ENCODE data around the gene SOD1. TPM values are rescaled to one million over a fixed set of nuclear protein-coding genes. Genes with fewer than 3 reads are reported as not detected.
"Not testable (repeated sequence)": the region's sequence is repeated elsewhere in the genome, so short reads cannot be mapped to it uniquely, and the experiment has no call there.

The SOD1 gene
- polyA plus RNA-seq, 1 donor from 2014 or later: 449 TPM

DNA sequence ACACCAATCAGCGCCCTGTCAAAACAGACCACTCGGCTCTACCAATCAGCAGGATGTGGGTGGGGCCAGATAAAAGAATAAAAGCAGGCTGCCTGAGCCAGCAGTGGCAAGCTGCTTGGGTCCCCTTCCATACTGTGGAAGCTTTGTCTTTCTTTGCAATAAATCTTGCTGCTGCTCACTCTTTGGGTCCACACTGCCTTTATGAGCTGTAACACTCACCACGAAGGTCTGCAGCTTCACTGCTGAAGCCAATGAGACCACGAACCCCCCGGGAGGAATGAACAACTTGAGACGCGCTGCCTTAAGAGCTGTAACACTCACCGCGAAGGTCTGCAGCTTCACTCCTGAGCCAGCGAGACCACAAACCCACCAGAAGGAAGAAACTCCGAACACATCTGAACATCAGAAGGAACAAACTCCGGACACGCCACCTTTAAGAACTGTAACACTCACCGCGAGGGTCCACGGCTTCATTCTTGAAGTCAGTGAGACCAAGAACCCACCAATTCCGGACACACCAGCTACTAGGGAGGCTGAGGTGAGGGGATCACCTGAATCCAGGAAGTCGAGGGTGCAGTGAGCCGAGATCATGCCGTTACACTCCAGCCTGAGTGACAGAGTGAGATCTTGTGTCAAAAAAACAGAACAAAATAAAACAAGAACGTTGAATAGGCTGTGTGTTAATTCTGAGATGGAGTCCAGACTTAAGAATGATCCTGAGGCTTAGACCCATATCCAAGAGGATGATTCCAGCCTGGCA, 4.5 kb upstream of the SOD1 start:
- H3K36me3 ChIP-seq (ENCODE audit: insufficient read depth, low read length); H3K4me2 ChIP-seq (ENCODE audit: low read length); H3K4me3 ChIP-seq (ENCODE audit: low read length); H3K9me2 ChIP-seq (ENCODE audit: insufficient read depth, low read length); H4K20me1 ChIP-seq (ENCODE audit: insufficient read depth); H3K9ac ChIP-seq (ENCODE audit: low read length); H3K27ac ChIP-seq (ENCODE audit: low read length); H2AFZ ChIP-seq (ENCODE audit: low read depth, low read length); H3K9me3 ChIP-seq (ENCODE audit: low read length); H3K79me2 ChIP-seq (replicated peaks; ENCODE audit: insufficient read depth, low read length); H3K27me3 ChIP-seq (ENCODE audit: insufficient read depth, low read depth, low read length); H3F3A ChIP-seq (ENCODE audit: insufficient read depth, low read length, poor library complexity, severe bottlenecking): not testable (repeated sequence)

DNA sequence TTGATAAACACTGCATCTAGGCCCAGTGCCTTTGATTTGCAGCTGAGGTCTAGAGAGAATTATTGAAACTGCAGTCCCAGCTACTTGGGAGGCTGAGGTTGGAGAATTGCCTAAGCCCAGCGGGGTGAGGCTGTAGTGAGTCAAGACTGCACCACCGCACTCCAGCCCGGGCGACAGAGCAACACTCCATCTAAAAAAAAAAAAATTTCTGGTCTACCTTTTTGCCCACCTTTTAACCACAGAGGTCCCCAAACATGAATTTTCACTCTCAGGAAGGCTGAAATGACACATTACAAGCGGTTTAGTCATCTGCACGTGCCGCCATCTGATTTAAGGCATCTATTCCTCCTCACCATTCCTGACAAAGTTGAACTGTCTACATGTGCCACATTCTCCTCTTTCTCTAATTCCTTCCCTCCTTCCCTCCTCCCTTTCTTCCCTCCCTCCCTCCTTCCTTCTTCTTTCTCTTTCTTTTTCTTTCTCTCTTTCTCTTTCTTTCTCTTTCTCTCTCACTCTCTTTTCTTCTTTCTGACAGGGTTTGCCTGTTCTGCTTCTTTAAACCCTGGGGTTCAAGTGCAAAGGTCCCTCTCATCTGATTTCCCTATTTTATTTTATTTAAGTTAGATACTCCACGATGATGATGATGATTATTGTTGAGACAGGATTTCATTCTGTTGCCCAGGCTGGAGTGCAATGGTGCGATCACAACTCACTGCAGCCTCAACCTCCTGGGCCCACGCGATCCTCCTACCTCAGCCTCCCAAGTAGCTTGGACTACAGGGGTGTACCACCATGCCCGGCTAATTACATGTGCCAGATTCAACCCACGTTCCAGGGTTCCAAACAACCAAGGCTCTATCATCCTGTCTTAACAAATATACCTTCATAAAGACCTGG, 3.0 kb upstream of the SOD1 start:
- peaks cover 8% of the 10 kb centered on the region for H3K79me2 ChIP-seq (replicated peaks; ENCODE audit: insufficient read depth, low read length)
- no peaks in the 10 kb centered on the region for H3K36me3 ChIP-seq (ENCODE audit: insufficient read depth, low read length)
- H3K27me3 ChIP-seq (ENCODE audit: insufficient read depth, low read depth, low read length): no peaks in the 10 kb centered on the region
- no peak overlapping the region for H3K27ac ChIP-seq (ENCODE audit: low read length)
- H3K9me3 ChIP-seq (ENCODE audit: low read length): no peaks in the 10 kb centered on the region
- H3F3A ChIP-seq (ENCODE audit: insufficient read depth, low read length, poor library complexity, severe bottlenecking): no peaks in the 10 kb centered on the region
- no peak overlapping the region for H2AFZ ChIP-seq (ENCODE audit: low read depth, low read length)
- H4K20me1 ChIP-seq (ENCODE audit: insufficient read depth): no peaks in the 10 kb centered on the region
- no peak overlapping the region for H3K4me2 ChIP-seq (ENCODE audit: low read length)
- no peak overlapping the region for H3K9ac ChIP-seq (ENCODE audit: low read length)
- TF ChIP-seq MXI1 (conservative IDR thresholded peaks at IDR 0.05; ENCODE audit: poor library complexity, severe bottlenecking) (no peak), SMC3 (conservative IDR thresholded peaks at IDR 0.05; ENCODE audit: poor library complexity) (no peak)
- H3K9me2 ChIP-seq (ENCODE audit: insufficient read depth, low read length): no peaks in the 10 kb centered on the region
- H3K4me3 ChIP-seq (ENCODE audit: low read length): no peak overlapping the region

DNA sequence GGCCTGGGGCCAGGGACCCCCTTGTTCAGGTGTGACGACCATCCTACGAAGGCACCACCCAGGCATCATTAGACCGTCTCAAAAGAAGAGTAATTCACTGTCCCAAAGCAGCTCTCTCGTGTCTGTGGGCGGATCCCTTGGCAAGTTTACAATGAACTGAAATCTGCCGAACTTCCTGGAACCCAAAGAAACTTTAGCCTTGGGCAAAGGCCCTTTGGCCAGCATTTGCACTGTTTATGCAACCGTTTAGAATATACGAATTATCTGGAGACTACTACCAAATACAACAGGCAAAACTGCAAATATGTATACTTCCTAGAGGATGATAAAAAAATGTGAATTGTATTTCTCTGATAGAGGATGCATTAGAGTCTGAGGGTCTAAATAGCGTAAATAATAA, 1.4 kb upstream of the SOD1 start:
- TF ChIP-seq RAD21 (conservative IDR thresholded peaks at IDR 0.05) (no peak), EP300 (conservative IDR thresholded peaks at IDR 0.05; ENCODE audit: poor library complexity, severe bottlenecking) (no peak), SMC3 (conservative IDR thresholded peaks at IDR 0.05; ENCODE audit: poor library complexity) (no peak), TAF1 (IDR thresholded peaks at IDR 0.05; ENCODE audit: low read depth) (no peak), POLR2AphosphoS5 (IDR thresholded peaks at IDR 0.05) (no peak), MXI1 (conservative IDR thresholded peaks at IDR 0.05; ENCODE audit: poor library complexity, severe bottlenecking) (no peak), EZH2 (IDR thresholded peaks at IDR 0.05; ENCODE audit: borderline replicate concordance, insufficient read depth, low read length, poor library complexity, severe bottlenecking) (no peak)
- TF ChIP-seq, protein P1, sequence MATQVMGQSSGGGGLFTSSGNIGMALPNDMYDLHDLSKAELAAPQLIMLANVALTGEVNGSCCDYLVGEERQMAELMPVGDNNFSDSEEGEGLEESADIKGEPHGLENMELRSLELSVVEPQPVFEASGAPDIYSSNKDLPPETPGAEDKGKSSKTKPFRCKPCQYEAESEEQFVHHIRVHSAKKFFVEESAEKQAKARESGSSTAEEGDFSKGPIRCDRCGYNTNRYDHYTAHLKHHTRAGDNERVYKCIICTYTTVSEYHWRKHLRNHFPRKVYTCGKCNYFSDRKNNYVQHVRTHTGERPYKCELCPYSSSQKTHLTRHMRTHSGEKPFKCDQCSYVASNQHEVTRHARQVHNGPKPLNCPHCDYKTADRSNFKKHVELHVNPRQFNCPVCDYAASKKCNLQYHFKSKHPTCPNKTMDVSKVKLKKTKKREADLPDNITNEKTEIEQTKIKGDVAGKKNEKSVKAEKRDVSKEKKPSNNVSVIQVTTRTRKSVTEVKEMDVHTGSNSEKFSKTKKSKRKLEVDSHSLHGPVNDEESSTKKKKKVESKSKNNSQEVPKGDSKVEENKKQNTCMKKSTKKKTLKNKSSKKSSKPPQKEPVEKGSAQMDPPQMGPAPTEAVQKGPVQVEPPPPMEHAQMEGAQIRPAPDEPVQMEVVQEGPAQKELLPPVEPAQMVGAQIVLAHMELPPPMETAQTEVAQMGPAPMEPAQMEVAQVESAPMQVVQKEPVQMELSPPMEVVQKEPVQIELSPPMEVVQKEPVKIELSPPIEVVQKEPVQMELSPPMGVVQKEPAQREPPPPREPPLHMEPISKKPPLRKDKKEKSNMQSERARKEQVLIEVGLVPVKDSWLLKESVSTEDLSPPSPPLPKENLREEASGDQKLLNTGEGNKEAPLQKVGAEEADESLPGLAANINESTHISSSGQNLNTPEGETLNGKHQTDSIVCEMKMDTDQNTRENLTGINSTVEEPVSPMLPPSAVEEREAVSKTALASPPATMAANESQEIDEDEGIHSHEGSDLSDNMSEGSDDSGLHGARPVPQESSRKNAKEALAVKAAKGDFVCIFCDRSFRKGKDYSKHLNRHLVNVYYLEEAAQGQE (IDR thresholded peaks at IDR 0.05; ENCODE audit: borderline replicate concordance): no peak
- TF ChIP-seq, protein P2, sequence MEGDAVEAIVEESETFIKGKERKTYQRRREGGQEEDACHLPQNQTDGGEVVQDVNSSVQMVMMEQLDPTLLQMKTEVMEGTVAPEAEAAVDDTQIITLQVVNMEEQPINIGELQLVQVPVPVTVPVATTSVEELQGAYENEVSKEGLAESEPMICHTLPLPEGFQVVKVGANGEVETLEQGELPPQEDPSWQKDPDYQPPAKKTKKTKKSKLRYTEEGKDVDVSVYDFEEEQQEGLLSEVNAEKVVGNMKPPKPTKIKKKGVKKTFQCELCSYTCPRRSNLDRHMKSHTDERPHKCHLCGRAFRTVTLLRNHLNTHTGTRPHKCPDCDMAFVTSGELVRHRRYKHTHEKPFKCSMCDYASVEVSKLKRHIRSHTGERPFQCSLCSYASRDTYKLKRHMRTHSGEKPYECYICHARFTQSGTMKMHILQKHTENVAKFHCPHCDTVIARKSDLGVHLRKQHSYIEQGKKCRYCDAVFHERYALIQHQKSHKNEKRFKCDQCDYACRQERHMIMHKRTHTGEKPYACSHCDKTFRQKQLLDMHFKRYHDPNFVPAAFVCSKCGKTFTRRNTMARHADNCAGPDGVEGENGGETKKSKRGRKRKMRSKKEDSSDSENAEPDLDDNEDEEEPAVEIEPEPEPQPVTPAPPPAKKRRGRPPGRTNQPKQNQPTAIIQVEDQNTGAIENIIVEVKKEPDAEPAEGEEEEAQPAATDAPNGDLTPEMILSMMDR (IDR thresholded peaks at IDR 0.05; ENCODE audit: poor library complexity, severe bottlenecking): no peak
- no peaks in the 10 kb centered on the region for H3K9me3 ChIP-seq (ENCODE audit: low read length)
- H3K9ac ChIP-seq (ENCODE audit: low read length): no peak overlapping the region
- H3K27me3 ChIP-seq (ENCODE audit: insufficient read depth, low read depth, low read length): no peaks in the 10 kb centered on the region
- no peak overlapping the region for H2AFZ ChIP-seq (ENCODE audit: low read depth, low read length)
- no peaks in the 10 kb centered on the region for H3K36me3 ChIP-seq (ENCODE audit: insufficient read depth, low read length)
- no peak overlapping the region for H3K27ac ChIP-seq (ENCODE audit: low read length)
- no peaks in the 10 kb centered on the region for H4K20me1 ChIP-seq (ENCODE audit: insufficient read depth)
- no peaks in the 10 kb centered on the region for H3F3A ChIP-seq (ENCODE audit: insufficient read depth, low read length, poor library complexity, severe bottlenecking)
- H3K79me2 ChIP-seq (replicated peaks; ENCODE audit: insufficient read depth, low read length): peaks cover 8% of the 10 kb centered on the region
- H3K4me2 ChIP-seq (ENCODE audit: low read length): no peak overlapping the region
- H3K9me2 ChIP-seq (ENCODE audit: insufficient read depth, low read length): no peaks in the 10 kb centered on the region
- no peak overlapping the region for H3K4me3 ChIP-seq (ENCODE audit: low read length)
